HG02885 (cell line): ENCODE results near the gene RPL34.

ENCODE experiments used
- ATAC-seq: cut with Tn5 transposase; IDR thresholded peaks from one replicate; pipeline ENCODE4 v1.9.1; 2021; ENCODE audit warnings: mild to moderate bottlenecking; ENCODE audit not compliant: unreplicated experiment, poor library complexity

RPL34 gene

DNA sequence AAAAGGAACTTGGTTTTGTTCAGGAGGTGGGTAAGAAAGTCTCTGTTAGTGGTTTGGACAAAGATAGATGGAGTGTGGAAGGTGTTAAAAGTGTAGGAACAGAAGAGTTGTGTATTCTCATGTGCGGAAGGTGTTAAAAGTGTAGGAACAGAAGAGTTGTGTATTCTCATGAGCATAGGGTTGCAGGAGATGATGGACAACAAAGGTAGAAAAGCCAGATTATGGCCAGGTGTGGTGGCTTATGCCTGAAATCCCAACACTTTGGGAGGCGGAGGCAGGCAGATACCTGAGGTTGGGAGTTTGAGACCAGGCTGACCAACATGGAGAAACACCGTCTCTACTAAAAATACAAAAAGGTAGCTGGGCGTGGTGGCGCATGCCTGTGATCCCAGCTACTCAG is 2.5 kb downstream of the RPL34 start:
- ATAC-seq: no peak

DNA sequence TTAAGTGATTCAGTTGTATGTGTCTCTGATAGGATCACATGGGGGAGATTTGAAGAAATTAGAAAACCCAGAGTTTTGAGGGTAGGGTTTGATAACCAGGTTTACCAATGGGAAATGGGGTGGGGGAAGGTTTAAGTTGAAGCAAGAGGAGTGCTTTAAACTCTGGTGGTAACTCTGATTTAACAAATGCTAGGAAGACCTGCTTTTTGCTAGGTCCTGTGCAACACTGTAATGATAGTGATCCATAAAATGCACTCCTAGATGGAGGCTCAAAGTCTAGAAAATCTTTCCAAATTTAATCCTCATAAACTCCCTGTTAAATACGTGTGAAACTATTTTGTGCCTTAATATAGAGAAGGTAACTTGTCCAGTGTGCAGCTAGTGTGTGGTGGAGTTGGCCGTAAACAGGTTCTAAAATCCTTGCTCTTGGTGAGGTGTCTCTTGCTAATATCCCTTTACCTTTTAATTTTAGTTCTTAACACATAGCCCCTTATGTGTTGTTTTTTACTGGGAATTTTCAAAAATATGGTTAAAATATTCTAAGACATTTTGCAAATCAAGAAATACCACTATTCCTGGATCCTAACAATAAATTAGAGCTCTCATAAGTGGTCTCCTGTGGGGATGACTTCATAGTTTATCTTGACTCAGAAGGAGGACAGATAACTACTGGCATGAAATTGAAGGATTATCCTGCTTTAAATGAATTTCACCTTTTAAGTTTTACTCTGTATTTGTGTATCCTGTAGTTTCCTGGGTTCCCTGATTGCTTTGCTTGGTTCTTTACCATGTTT is 4.1 kb downstream of the RPL34 start:
- no peak for ATAC-seq

DNA sequence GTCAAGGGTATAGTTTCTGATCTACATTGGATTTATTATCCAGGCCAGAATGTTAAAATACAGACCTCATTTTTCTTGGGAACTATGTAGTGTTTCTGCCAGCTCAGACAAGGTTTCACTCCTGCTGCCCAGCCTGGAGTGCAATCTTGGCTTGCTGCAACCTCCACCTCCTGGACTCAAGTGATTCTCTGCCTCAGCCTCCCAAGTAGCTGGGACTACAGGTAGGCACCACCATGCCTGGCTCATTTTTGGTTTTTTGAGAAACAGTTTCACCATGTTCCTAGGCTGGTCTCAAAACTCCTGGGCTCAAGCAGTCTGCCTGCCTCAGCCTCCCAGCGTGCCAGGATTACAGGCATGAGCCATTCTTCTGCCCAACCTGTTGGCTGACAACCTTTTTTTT is 5.7 kb downstream of the RPL34 start:
- no peak for ATAC-seq

DNA sequence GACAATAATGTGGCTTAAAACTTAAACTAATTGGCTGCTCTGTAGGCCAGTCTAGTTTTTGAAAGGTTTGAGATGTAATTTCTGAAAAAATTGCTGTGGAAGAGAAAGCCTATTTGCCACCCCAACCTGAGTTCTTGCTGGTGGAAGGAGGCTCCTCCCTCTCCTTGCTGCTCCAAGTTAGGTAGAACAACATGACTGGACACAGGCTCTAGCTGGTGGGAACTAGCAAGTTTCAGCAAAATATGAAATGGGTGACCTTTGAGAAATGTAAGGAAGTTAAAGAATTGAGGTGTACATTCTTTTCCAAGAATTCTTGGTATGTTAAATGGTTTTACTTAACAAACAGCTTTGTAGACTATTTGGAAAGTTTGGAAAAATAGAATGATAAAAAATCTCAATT is 8.0 kb downstream of the RPL34 start:
- ATAC-seq: no peak

DNA sequence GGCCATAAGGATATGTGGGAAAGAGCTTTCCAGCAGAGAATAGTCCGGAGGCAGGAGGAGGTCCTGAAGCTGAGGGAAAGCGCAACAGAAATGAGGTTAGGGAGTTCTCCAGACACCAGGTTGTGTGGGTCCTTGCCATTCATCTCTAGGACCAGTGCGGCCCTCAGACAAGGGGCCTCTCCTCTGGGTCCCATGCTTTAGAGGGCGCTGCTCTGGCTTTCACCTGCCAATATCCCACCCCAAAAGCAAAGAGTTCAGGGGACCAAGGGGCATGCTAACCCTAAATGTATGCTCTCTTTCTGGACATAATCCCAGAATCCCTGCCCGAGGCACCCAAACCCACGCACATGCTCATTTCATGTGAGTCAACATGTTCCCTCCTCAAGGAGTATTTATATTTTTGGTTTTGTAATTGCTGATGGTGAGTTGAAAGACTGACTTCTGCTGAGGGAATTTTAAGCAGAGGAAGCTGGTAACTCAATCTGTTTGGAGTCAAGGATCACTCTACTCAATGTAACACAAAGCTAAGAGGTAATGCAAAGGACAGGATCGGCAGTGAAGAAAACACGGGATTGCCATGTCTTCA is 14.8 kb downstream of the RPL34 start:
- no peak for ATAC-seq

DNA sequence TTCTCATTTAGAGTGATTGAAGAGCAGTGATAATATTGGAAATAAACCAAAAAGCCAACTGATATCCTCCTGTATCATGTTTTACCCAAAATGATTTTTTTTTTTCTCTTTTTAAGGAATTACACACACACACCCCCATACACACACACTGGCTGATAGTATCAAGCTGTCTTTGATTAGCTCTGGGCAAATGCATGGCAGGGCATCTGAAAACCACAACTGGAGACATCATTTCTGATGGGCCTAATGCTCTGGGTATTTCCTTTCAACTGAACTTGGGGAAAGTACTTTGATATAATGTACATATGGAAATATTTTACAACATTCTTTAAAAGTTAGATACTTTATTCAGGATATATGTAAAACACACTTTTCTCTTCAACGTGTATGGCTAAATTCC is 15.9 kb downstream of the RPL34 start:
- ATAC-seq: no peak

DNA sequence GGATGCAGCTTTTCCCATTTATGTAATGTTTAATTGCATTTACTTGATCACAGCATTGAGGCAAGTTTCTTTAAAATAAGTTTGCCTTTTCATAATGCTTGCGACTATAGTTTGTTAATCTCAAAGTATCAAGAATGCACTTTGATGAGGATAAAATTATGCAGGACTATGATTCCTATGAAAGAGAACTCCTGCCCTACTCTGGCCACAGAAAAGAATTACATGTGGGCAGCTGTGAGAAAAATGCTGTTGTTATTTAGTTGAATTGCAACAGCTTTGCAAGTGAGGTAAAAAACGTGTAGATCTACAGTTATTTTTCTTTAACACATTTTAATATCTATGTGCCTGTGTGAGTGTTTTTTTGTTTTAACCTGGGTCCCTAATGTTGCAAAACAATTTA is 17.5 kb downstream of the RPL34 start:
- no peak for ATAC-seq

DNA sequence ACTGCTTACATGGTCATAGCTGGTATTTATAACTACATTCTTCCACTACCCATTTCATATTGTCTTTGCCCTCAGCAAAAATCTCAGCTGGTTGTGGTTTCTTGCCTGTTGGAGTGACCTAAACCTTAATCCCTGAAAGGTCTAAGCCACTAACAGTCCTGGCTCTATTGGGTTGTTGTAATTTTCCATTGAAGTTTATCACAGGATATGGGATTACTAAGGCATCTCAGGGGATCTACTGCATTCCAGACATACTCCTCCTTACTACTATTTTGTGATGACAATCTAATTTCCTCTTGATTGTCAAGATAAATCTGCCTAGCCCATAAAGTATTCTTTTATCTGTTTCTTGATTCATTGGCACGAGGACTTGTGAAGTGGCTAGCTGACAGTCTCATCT is 23.9 kb downstream of the RPL34 start:
- no peak for ATAC-seq

DNA sequence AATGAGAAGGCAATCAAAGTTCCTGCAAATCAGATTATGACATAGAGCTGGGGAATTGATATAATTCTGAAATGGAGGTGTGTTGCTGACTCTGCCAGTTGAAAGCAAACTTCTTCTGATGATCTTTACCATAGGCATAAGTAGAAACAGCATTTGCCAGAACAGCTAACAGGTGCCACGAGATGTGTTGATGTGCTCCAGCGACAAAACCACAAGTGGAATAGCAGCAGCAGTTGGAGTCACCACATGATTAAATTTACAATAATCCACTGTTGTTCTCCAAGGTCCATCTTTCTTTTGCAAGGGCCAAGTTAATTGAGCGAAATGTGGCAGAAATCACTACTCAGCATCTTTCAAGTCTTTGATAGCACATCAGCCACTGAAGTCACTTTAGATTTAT is 26.3 kb downstream of the RPL34 start:
- no peak for ATAC-seq

DNA sequence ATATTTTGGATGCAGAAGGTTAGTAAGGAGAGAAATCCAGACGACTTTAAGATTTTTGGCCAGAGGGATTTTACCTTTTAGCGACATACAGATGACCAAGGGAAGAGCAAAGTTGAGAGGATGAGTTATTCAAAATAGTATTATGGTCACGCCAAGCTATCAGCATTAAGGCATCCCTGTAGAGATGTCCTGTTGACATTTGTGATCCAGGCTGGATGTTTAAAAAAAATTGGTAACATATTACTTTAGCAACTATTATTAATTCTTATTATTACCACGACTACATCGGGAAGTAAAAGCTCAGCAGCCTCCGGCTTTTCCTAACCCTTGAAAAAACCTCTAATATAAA is 29.5 kb downstream of the RPL34 start:
- ATAC-seq: peak; percentile 21

DNA sequence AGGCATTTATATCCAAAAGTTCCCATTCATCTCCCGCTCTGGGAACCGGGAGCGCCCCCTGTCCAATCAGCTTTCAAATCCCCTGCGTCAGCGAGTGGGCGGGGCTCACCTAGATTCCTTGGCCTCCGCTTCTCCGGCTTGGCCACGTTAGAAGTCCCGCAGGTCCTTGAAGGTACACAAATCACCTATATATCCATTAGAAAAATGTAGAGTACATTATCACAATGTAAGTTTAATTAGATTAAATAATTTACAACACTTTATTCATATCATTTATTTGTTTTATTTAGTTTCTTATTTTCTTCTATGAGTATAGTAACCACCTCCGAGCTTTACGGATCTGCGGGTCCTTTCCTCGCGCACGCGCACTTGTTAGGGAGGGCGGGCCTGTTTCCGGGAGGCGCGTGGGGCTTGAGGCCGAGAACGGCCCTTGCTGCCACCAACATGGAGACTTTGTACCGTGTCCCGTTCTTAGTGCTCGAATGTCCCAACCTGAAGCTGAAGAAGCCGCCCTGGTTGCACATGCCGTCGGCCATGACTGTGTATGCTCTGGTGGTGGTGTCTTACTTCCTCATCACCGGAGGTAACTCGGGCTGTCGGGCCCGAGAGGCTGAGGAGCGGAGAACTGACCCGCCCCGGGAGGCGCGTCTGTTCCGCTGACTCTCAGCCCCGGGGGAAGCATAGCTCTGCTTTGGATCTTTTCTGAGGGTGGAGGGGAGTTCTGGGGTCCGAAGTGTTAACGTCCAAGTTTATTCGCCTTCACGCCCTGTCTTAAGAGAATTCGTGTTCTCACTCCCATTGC is 30.0 kb downstream of the RPL34 start, which contains the start of gene OSTC:
TSS of gene OSTC (plus strand) at position 388 of the 802 bp plus-strand sequence. CDS start at position 445, 57 bp downstream.
- peak; percentile 90 for ATAC-seq

DNA sequence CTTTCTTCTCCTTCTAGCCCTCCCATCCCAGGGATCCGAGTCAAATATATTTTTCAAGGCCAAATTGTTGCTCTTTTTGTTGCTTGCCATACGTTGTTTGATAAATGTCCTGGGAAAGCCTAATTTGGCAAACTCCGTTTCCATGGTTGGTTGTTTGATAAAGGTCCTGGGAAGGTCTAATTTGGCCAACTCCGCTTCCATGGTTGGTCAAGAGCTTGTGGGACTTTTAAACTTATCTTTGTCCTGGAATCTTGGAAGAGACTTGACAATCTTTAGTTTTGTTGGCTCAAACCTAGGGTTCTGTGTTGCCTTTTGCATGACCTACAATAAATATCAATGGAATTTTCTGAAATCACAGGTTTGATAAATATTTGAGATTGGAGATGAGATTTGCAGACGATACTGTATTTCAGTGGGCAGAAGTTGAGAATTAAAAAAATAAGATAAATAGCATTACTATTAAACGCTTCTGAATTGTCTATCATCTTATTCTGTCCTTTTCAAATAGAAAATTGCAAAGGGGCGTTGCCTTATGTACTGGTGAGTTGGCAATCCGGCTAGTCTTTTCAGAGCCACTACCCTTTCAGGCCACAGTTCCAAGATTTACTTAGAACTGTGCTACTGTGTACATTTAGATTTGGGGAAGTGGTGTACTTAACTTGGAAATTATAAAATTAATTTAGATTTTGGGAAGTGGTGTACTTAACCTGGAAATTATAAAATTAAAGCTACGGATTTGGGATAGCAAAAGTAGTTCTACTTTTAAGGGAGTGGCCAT is 30.8 kb downstream of the RPL34 start:
- ATAC-seq: peak; percentile 28

DNA sequence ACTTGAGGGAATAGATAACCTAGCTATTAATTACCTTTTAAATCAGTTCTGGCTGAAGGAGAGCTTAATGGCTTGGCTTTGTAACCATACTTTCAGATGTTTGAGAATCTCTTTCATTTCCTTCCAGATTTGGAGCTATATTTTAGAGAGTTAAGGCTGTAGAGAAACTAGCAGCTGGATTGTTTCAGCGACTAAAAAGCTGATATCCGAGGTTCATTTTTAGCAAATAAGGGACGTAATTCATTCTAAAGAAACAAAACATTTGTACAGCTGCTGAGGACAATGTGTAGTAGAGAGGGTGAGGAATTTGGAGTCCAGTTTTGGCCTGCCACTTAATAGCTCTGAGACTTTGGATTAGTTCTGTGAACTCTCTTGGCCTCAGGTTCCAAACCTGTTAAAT is 42.3 kb downstream of the RPL34 start:
- no peak for ATAC-seq

DNA sequence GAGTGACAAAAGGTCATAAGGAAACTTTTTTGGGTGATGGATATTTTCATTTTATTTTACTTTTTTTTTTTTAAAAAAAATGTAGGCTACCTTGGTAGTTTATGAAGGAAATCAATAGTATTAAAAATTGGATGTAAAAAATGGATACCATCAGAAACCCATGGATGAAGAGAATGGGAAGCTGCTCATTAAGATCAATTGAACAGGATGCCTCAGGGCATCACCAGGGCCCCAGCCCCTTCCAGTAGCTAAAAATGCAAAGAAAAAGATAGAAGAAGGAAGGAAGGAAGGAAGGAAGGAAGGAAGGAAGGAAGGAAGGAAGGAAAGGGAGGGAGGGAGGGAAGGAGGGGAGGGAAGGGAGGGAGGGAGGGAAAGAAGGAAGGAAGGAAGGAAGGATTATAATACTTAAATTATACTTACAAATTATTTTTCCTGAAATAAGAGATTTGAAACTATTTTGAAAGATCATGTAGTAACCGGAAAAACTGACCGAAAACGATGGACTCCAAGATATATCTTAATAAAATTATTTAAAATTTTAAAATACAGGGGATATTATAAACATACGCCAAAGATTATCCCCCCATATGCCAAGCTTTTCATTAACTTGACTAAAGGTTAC is 54.1 kb downstream of the RPL34 start:
- no peak for ATAC-seq
